GDM1 (cell line): ENCODE results near the gene APIP.
A peak's percentile ranks its signal among the peaks of the same experiment; 100 is the strongest.

ENCODE experiments used
- DNase-seq: peaks from one replicate; lab custom pipeline; 2025; lab: John Stamatoyannopoulos, UW

APIP gene, protein sequence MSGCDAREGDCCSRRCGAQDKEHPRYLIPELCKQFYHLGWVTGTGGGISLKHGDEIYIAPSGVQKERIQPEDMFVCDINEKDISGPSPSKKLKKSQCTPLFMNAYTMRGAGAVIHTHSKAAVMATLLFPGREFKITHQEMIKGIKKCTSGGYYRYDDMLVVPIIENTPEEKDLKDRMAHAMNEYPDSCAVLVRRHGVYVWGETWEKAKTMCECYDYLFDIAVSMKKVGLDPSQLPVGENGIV

DNA sequence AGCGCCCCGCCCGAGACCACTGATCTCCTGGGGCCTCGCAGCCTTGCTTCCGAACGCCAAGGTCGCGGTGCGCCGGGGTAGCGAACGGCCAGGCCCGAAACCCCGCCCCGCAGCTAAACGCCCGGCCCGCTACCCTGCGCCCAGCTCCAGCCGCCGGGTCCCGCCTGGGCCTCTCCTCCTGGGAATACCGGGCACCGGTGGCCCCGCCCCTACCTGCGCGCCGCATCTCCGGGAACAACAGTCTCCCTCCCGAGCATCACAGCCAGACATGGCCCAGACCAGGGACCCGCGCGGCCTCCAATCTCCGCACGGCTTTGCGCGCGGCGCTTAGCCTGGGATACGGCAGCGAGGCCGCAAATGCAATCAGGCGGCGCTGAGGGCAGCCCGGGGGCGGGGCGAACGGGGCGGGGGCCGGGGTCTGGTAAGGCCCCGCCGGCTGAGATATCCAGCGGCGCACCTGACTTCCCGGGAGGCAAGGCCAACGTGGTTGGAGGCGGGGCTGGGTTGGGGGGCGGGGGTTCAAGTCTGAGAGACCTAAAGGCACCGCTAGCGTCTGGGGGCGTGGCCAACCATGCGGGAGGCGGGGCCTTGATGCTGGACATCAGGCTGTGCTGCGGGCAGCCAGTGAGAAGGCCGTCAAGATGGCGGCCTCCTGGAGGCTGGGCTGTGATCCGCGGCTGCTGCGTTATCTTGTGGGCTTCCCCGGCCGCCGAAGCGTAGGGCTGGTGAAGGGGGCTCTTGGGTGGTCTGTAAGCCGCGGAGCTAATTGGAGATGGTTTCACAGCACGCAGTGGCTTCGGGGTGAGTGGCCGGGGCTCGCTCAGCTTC lies at the start of gene APIP, which contains the start of gene PDHX:
TSS of gene APIP (minus strand) at position 365 of the 828 bp plus-strand sequence. CDS start at position 270, 95 bp downstream.
TSS of gene PDHX (plus strand) at position 604 of the 828 bp plus-strand sequence. CDS start at position 642, 38 bp downstream.
- peak; percentile 91 for DNase-seq

DNA sequence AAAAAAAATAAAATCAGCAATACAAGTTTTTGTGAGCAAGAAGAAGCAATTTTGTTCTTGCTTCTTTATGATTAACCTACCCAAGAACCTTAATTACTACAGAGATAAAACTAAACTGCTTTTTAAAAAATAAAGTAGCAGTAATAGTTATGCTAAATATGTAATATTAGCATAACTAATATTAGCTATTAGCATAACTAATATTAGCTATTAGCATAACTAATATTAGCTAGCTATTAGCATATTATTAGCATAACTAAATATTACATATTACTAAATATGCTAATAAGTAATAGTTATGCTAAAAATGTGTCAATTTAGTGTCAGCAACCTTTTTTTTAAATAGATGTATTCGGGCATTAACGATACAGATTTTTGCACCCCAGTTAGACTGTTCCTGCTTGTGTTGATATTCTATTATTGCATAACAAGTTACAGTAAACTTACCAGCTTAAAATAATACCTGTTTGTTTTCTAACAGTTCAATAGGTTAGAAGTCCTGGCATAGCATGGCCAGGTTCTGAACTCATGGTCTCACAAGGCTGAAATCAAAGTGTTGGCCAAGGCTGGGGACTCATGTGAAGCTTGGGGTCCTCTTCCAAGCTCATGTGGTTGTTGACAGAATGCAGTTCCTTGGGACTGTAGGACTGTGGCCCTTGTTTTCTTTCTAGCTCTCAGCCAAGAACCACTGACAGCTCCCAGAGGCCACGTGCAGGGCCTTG lies 48.6 kb upstream of the APIP start:
- no peak for DNase-seq

DNA sequence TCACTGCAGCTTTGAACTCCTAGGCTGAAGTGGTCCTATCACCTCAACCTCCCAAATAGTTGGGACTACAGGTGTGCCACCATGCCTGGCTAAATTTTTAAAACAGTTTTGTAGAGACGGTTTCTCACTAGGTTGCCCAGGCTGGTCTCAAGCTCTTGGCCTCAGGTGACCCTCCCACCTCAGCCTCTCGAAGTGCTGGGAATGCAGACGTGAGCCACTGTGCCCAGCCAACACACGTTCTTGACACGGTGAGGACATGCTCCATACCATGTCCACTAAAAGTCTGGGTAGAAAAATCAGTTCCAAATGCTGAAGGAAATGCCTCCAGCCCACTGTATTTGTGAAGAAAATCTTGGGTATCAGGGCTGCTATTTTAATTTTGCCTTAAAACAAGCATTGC lies 47.2 kb upstream of the APIP start:
- no peak for DNase-seq

DNA sequence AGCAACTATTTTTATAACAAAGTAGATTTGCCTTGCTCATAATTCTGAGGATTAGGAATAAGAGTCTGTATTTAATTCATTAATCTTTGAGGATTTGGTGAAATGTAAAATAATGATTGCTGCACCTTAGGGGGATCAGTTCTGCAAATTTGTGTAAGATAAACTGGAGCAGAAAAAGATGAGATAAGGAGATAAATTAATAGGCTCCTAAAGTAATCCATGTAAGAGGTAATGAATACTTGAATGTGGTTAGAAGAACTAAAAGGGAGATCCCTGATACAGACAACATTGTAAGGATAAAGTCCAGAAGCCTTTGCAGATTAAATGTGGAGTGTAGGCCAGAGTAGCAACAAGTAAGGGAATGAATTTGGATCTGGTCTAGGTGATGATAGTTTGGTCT lies 45.9 kb upstream of the APIP start:
- DNase-seq: no peak

DNA sequence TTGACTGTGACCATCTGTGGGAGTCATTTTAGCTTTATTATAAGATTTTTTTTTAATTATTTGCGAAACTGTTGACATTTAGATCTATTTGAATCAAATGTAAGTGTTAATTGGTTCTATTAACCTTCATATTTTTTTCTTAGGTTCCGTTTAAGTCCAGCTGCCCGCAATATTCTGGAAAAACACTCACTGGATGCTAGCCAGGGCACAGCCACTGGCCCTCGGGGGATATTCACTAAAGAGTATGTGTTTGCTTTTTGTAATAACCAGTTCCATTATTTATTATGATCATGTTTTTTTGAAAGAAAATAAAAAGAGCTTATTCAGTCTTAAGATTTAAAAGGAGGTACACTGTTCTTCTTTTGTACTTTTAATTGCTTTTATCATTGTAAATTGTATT lies 44.1 kb upstream of the APIP start:
- DNase-seq: no peak

DNA sequence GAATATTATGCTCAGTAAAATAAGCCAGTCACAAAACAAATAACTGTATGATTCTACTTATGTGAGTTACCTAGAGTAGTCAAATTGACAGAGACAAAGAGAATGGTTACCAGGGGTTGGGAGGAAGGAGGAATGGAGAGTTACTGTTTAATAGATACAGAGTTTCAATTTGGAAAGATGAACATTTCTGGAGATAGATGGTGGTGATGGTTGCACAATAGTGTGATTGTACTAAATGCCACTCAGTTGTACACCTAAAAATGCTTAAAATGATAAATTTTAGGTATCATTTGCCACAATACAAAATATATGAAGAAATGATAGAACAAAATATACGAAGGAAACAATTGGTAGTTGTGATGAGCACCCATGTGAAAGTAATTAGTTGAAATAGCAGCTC lies 43.6 kb upstream of the APIP start:
- no peak for DNase-seq

DNA sequence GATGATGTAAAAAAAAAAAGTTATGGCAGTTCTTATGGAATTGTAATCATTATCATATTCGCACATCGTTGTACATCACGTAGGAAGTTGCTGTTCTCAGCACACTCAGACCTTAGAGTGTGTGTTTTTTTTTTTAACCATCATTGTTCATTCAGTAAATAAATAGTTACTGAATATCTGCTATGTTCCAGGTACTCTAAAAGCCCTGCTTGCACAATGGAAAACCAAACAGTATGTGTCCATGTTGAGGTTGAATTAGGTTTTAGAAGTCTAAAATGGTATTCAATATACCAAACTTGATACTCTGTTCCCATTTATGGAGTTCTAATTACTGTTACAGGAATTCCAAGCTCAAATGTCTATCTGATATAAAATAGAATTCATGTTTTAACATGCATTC lies 41.4 kb upstream of the APIP start:
- no peak for DNase-seq

DNA sequence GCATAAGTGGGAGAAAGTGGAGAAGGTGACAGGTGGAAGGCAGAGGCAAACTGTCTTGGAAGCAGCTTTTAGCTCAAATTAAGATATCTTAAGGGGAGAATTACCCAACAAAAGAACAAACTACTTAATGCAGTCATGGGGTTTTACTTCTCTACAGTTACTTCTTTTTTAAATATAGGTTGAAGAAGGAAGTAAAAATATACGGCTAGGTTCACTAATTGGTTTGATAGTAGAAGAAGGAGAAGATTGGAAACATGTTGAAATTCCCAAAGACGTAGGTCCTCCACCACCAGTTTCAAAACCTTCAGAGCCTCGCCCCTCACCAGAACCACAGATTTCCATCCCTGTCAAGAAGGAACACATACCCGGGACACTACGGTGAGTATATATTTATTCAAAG lies 41.0 kb upstream of the APIP start:
- no peak for DNase-seq

DNA sequence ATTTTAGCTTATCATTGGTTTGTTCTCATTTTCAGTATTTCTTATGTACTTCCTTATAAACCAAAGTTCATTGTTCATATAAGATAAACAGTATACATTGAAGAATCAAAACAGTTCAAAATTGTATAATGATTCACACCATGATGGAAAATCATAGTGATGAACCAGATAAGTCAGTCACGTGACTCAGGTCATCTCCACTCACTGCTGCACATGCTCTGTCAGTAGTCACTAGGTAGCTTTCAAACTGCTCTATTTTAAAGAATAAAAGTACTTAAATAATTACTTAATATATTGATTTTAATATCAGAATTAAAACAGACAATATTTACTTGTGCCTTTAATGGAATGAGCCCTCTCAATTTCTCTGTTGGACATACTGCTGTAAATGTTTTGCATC lies 37.8 kb upstream of the APIP start:
- no peak for DNase-seq

DNA sequence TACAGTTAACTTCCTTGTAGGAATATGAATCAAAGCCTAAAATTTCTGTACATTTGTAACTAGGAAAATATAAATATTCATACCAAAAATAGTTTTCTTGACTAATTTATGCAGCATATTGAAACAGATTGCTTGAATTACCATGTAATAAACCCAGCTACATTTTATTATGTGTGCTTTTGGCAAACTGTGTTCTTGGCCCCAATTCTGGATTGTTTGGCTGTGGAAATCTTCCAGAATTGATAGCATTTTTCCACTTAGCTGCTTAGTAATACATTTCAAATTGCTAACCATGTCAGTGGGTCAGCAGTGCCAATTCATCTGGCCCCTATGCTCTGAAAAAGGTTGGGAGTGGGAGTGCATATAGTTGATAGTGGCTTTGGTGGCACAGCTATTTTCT lies 32.5 kb upstream of the APIP start:
- no peak for DNase-seq

DNA sequence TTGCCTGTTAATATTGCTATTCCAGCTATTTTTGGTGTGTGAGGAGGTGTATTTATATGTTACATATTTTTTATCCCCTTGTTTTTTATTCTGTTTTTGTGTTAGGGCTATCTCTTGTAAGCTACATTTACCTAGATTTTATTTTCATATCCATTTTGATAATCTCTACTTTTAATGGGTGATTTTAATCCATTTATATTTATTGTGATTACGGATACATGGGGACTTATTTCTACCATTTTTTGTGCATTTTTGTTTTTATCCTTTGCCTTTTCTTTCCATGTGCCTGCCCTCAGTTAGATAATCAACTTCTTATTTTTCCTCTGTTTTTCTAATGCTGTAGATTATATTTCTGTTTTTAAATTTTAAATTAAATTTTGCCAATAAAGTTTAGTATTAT lies 28.5 kb upstream of the APIP start:
- no peak for DNase-seq

DNA sequence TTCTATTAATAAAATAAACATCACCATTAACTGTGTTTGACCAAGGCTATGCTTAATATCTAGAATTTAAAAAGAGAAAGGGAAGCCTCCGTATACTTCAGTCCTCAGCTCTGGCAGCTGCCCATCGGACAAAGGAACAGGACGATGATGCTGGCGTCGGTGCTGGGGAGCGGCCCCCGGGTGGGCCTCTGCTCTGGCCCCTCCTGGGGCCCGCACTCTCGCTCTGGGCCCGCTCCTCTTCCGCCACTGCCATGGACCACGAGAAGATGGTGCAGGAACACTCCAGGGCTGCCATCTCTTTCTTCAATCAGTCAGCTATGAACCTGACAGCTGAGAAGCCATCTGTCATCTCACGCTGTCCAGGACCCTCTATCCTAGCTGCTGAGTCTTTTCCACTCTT lies 25.5 kb upstream of the APIP start:
- DNase-seq: no peak

DNA sequence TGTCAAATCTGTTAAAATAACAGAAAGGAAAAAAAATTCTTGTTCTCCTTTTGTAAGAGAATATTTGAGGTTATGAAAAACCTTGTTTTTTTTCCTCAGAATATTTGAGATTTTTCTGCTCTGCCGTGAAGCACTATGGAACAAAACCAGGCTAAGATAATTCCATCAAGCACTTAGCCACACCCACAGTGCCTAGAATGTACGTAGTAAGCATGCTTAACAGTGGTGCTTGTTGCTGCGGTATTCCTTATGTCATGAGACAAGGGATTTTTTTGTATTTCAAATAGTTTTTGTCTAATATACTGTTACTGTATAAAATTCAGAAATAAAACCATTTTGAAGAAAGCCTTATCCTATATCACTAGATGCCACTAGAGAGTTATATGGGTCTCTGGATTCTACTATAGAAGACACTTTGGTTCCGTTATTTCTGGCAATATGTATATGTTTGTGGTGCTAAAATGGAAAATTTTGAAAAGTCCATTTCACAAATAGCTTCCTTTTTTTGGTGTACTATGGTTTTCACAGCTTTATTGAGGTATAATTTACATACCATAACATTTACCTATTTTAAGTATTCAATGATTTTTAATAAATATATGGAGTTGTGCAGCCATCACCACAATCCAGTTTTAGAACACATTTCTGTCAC lies 24.0 kb upstream of the APIP start:
- DNase-seq: no peak

DNA sequence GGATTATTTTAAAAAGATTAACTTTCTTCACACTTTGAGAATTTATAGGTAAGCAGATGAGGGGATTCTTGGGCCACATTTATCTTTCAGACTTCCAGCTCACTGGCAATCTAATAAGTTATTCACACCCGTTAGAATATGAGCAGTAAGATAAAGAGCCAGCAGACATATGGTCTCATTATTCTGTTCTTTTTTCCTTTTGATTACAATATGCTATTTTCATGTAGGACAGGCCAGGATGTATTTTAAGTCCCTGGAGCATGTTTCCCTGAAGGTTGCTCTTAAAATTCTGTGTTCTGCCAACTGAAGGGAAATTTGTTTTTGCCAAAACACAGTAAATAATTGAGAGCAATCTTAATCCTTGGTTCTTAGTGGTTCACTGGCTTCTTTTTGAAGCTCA lies 22.4 kb upstream of the APIP start:
- no peak for DNase-seq

DNA sequence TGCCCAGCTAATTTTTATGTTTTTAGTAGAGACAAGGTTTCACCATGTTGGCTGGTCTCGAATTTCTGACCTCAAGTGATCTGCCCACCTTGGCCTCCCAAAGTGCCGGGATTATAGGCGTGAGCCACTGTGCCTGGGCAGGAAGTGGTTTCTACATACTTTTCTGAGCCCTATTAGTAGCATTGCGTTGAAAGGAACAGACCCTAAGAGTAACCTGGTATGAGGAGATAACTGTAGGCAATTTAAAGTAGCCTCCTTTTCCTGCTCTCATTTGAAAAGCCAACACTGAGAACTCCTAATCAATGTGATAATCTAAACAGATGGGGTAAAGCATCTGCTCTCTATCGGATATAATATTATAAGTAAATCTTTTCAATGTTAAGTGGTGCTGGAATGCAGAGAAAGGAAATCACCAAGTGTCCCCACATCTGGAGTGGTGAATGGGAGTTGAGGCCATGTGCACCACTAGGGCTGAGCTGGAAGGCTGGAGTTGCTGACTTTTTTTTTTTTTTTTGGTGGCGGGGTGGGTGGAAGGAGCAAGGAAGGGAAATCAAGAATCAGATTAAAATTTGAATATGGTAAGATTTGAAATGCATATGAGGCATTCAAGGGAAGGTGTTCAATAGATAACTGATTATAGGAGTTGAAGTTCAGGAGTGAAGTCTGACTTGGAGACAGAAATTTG lies 20.9 kb upstream of the APIP start:
- DNase-seq: no peak

DNA sequence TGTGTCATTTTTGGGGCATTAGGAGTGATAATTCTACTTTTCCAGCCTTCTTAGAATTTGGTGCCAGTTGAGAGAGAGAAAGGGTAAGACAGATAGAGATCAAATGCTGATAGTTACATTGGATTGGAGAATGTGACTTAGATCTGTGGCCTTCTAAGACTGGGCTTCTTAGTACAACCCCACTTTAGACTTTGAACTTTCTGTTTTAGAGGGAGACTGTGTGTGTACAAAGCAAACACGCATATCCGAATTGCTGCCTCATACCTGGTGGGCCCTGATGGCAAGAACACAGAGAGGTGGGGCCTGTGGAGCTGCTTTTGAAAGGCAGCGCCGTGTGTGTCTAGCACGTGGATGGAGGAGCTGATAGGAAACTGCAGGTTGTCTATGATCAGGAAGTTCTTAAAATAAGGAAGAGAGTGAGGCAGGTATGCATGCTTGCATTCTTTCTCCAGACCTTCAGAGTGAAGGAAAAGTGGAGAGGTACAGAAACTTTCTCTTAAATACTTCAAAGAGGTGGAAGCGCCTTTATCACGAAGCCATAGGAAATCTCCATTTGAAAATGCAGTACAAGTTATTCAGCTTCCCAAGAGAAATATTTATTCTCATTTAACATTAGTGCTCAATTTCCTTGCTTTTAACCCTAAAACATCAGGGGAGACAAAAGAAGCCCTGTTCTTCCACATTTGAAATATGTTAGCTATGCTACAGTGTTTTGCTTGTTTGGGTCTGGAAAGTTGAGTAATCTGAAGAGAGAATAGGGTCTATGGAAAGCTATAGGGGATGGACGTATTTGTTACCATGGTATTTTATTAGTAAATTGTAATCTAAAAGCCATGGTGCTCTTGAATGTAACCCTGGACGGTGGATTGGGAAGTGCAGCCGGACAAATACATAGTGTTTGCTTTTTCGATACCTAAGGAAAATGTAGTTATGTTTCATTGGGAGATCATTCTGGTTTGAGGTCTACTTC lies 13.9 kb upstream of the APIP start:
- no peak for DNase-seq

DNA sequence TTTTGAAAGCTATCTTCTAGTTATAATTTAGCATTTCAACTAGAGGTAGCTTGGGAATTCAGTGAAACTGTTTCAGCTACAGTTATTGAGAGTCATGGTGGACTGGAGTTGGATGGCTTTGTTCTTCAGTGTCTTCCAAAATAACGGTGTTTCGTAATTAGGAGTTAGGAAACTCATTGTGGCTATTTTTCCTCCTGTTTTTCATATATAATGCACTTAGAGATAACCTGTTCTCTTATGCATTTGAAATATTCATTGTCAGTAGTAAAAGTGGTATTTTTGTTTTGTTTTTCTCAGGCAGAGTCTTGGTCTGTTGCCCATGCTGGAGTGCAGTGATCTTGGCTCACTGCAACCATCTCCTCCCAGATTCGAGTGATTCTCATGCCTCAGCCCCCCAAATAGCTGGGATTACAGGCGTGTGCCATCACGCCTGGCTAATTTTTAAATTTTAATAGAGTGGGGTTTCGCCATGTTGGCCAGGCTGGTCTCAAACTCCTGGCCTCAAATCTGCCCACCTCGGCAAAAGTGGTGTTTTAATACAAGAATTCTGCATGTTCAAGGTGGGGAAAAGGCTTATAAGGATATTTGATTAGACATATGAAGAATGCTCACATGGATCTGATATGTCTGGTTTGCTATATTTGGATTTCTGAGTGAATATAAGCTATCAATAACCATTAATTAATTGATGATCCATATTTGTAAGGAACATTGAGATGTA lies 12.9 kb upstream of the APIP start:
- DNase-seq: no peak

DNA sequence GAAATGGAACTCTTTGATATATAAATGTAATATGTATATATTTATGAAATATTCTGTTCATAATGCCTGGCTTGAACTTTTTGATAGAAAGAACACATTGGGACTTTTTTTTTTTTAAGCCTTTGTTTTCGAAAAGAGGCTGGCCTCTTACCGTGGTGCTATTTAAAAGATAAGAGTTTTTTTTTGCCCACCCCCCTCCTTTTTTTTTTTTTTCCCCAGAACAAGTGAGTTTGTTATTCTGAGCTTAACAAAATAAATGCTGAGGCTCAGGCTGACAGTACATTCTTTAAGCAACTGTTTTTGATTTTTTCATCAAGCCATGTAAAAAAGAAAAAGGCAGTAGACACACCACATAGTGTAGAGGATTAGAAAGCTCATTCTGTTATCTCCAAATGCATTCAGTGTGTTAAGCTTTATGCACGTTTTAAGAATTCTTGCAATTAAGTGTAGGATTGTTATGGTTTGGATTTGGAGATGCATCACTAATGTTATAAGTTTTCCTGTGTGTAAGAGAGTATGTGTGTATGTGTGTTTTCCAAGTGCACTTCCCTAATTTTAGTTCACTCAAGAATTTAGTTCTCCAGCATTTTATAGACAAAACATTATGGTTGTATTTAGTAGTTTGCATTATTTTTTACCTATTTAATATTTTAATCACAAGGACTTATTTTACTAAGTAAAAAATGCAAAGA lies 12.2 kb upstream of the APIP start:
- DNase-seq: no peak

DNA sequence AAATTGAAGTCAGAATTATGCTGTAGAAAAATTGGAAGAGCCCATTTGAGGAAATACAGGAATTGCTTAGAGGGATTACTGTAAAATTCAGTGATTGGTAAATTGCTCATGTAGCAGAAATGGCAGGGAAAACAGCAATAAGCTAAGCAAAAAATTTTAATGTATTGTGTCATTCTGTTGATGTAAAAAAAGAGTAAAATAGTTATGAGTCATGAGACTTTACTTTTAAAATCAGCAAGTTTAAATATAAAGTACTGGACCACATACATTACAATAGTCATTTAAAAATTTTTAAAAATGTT lies 10.6 kb upstream of the APIP start:
- DNase-seq: no peak
